ACC112 (cell line): ENCODE measurements around the gene ZBTB7C.
A peak's percentile ranks its signal among the peaks of the same experiment; 100 is the strongest.

Experiments used
- H2AFZ ChIP-seq: fragments of 200-600 bp; sonication (generic); one replicate; pipeline ENCODE4 v1.6.0; 2017; ENCODE audit warnings: antibody characterized with exemption, low read length; ENCODE audit not compliant: unreplicated experiment
- H3K27ac ChIP-seq: fragments of 200-600 bp; sonication (generic); 2 replicates; pipeline ENCODE4 v1.5.1; 2014; ENCODE audit warnings: low read depth, mild to moderate bottlenecking, antibody characterized with exemption, low read length, moderate library complexity
- H3K27me3 ChIP-seq: fragments of 200-600 bp; sonication (generic); 2 replicates; pipeline ENCODE4 v1.6.1; 2014; ENCODE audit warnings: mild to moderate bottlenecking, antibody characterized with exemption, low read length, moderate library complexity, mixed read lengths; ENCODE audit not compliant: insufficient read depth
- H3K36me3 ChIP-seq: fragments of 200-600 bp; sonication (generic); 2 replicates; pipeline ENCODE4 v1.6.1; 2016; ENCODE audit warnings: mild to moderate bottlenecking, antibody characterized with exemption, low read length, moderate library complexity, mixed read lengths; ENCODE audit not compliant: insufficient read depth
- H3K4me1 ChIP-seq: fragments of 200-600 bp; sonication (generic); one replicate; pipeline ENCODE4 v1.6.1; 2016; ENCODE audit warnings: low read length, mixed read lengths; ENCODE audit not compliant: insufficient read depth, unreplicated experiment, control insufficient read depth
- H3K4me3 ChIP-seq: fragments of 200-600 bp; sonication (generic); 2 replicates; pipeline ENCODE4 v1.5.1; 2014; ENCODE audit warnings: mild to moderate bottlenecking, low read depth, low read length
- H3K79me2 ChIP-seq: fragments of 200-600 bp; sonication (generic); one replicate; pipeline ENCODE4 v1.6.0; 2016; ENCODE audit warnings: low read length; ENCODE audit not compliant: control insufficient read depth, unreplicated experiment, insufficient read depth

Gene ZBTB7C

DNA sequence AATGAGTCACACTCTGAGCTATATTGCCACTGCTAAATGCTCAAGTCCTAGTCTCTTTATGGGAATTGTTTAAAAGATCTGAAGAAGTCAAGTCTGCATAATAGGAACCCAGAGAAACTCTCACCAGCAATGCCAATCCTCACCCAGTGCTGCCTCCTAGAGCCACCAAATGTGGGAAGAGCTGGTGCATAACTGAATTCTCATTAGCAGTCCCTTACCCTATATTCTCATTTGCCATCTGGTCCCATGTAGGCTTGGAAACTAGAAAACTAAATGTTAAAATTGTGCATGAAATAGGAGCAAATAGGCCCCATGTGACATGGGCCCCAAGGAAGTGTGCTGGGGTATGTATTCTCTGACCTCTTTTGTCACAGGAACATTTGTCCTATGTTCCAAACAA is 254.4 kb downstream of the ZBTB7C start:
- Histone ChIP-seq H3K36me3 (no peaks in the 10 kb centered on the region), H3K27me3 (no peaks in the 10 kb centered on the region), H3K79me2 (no peaks in the 10 kb centered on the region), H3K4me3 (no peak overlapping the region), H3K4me1 (peaks cover 34% of the 10 kb centered on the region), H3K27ac (no peak overlapping the region), H2AFZ (no peak overlapping the region)

DNA sequence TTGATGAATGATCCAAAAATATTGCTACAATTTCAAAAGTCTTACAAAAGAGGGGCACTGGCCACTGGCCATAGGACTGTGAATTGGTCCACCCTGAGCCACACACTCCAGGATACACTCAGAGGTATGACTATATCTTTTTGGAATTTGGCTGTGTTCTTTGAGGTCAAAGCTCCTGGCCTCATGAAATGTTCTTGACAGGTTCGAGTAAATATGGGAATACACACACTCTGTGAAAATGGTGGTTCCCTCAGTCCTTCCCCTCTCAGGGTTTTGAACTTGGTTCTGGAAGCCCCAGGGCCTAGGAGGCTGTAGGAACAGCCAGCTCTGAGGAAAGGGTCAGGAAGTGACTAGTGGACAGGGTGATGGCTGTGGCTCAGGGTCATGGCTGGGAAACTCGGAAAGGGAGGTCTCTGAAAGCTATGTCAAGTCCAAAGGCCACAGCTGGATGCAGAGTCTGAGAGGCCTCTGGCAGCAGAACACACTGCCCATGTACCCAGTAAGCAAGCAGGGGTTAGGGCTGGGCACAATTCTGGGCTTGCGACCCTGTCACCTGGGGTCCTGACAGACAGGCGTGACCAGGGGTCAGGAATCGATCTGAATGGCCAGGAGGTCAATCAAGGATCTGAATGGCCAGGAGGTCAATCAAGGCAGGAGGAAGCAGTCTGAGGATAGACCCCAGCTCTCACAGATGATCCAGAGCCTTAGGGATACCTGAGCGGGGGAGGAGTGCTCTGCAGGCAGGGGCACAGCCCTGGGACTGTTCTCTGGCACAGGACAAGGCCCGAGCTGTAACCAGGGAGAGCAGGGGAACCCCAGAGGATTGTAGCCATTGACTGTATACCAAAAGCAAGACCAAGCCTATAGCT is 255.3 kb downstream of the ZBTB7C start:
- no peak overlapping the region for H2AFZ ChIP-seq
- peak overlapping the region; percentile 60 for H3K27ac ChIP-seq
- H3K27me3 ChIP-seq, result no peaks in the 10 kb centered on the region
- H3K4me1 ChIP-seq, result peaks cover 34% of the 10 kb centered on the region
- no peak overlapping the region for H3K4me3 ChIP-seq
- no peaks in the 10 kb centered on the region for H3K79me2 ChIP-seq
- no peaks in the 10 kb centered on the region for H3K36me3 ChIP-seq

- H3K79me2 ChIP-seq, result no peaks in the 10 kb centered on the region
- H2AFZ ChIP-seq, result no peak overlapping the region
- no peaks in the 10 kb centered on the region for H3K36me3 ChIP-seq
- H3K27me3 ChIP-seq, result no peaks in the 10 kb centered on the region
- H3K27ac ChIP-seq, result peak overlapping the region; percentile 51; the same call in 1 of the 2 replicates
- H3K4me1 ChIP-seq, result peaks cover 34% of the 10 kb centered on the region
- H3K4me3 ChIP-seq, result no peak overlapping the region
Observed at GRCh38 chr18:48152549-48152948, 256.6 kb downstream of the ZBTB7C start.

GRCh38 chr18:48151421-48152065 is 257.6 kb downstream of the ZBTB7C start:
- Histone ChIP-seq H3K4me1 (peaks cover 34% of the 10 kb centered on the region), H3K36me3 (no peaks in the 10 kb centered on the region), H3K4me3 (no peak overlapping the region), H2AFZ (no peak overlapping the region), H3K79me2 (no peaks in the 10 kb centered on the region), H3K27ac (no peak overlapping the region), H3K27me3 (0 out of 2 replicates have a peak, but pooled peaks cover 2% of the 10 kb centered on the region)

DNA sequence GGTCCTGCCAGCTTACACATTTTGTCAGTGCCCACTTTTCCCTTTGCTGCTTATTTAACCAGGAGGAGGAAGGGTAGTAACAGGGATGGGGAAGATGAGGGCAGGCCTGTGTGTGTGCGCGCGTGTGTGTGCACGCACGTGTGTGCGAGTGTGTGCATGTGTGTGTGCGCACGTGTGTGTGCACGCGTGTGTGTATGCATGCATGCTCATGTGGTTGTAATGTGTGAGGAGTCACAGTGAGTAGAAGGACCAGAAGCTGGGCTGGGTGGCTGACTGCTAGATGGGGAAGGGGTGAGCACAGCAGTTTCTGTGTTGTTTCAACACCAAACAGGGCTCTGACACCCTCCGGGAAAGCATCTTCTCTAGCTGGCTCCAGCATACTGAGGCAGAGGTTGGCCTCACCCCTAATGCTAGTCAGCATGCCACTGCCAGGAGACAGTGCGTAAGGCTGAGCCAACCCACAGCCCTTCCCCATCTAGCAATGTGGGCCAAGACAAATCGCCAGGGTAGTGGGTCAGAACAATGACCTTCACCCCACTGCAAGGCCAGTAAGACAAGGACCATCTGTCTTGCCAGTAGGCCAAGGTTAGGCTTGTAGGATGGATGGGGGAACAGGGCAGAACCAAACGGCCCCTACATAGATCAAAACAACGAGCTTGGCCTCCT is 260.0 kb downstream of the ZBTB7C start:
- H3K79me2 ChIP-seq, result no peaks in the 10 kb centered on the region
- peaks cover 18% of the 10 kb centered on the region for H3K27me3 ChIP-seq
- no peak overlapping the region for H2AFZ ChIP-seq
- H3K36me3 ChIP-seq, result no peaks in the 10 kb centered on the region
- peaks cover 26% of the 10 kb centered on the region for H3K4me1 ChIP-seq
- H3K27ac ChIP-seq, result no peak overlapping the region
- H3K4me3 ChIP-seq, result no peak overlapping the region

DNA sequence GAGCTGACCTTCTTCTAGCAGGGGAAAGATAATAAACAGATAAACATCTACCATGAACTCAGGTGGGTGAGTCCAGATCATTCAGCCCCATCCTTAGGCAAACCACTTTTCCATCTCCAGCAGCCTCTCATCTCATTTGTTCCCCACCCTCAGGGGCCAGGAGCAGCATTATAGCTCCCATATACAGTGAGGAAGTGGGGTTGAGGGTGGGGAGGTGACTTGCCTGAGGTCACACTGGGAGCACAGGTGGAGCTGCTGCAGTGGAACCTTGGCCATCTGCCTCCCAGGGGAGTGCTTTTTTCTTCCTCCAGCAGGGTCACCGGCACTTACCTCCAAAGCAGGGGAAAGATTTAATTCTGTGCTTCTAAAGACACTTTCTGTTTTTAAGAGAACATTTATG is 266.2 kb downstream of the ZBTB7C start:
- Histone ChIP-seq H3K79me2 (no peaks in the 10 kb centered on the region), H3K36me3 (no peaks in the 10 kb centered on the region), H3K4me3 (no peak overlapping the region), H2AFZ (no peak overlapping the region), H3K27me3 (peaks cover 51% of the 10 kb centered on the region), H3K27ac (no peak overlapping the region), H3K4me1 (no peaks in the 10 kb centered on the region)

DNA sequence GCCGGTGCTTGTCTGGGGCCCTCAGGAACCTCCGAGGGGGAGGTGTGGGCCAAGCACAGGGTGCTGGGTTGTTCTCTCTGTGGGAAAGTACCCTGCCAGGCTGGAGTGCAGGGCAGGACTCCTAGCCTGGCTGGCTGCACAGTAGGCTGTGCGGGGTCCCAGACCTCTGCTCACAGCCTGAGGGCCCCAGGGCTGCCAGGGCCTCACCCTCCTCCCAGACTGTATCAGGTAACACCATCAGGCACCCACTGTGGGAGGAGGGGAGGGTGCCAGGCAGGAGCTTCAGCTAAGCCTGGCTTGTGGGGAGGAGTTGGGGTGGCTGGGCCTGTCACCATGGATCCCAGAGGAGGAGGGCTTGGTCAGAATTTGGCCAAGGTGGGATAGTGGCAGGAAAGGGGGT is 266.8 kb downstream of the ZBTB7C start:
- Histone ChIP-seq H3K27me3 (peaks cover 58% of the 10 kb centered on the region), H3K79me2 (no peaks in the 10 kb centered on the region), H3K4me1 (no peaks in the 10 kb centered on the region), H3K36me3 (no peaks in the 10 kb centered on the region), H3K27ac (no peak overlapping the region), H2AFZ (no peak overlapping the region), H3K4me3 (no peak overlapping the region)

- Histone ChIP-seq H3K79me2 (no peaks in the 10 kb centered on the region), H3K36me3 (no peaks in the 10 kb centered on the region), H3K4me3 (no peak overlapping the region), H3K4me1 (no peaks in the 10 kb centered on the region), H3K27ac (no peak overlapping the region), H2AFZ (no peak overlapping the region), H3K27me3 (peaks cover 69% of the 10 kb centered on the region)
Observed at GRCh38 chr18:48140731-48141130, 268.5 kb downstream of the ZBTB7C start.

DNA sequence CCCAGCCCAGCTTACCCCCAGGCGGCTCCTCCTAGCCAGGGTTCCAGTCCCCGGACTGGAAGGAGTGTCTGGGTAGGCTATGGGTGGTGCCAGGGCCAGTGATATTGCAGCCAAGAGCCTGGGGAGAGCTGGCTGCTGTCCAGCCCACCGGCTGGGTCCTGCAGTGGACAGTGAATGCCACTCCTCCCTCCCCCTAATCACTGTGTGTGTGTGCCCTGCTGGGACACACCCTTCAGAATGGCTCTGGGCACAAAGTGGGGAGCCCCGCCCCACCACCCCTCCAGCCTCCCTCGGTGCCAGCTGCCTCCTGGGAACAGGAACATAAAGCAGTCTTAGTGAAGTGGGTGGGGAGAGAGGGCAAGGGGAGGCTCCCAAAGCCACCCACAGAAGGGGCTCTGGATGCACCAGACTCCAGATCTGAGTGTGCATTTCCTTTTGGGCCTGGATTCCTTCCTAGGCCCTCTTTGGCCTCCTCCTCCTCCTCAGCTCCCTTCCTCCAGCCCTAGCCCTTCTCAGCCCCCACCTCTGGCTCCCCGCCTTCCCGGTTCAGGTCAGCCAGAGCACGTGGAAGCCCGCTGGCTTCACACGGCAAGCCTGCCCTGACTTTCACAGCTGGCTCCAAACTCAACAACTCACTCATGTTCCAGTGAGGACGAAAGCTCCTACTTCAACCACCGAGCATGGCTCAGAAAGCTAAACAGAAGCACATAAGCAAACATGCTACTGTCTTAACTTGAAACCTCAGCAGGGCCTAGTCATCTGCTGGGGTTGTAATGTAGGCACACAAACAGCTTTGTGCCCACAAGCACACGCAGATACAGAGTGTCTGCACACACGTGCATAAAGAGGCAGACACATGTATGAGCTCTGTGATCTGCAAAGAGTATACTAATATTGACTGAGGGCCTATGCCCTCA is 269.5 kb downstream of the ZBTB7C start:
- Histone ChIP-seq H3K27ac (no peak overlapping the region), H2AFZ (no peak overlapping the region), H3K27me3 (peaks cover 70% of the 10 kb centered on the region), H3K4me3 (no peak overlapping the region), H3K36me3 (no peaks in the 10 kb centered on the region), H3K4me1 (no peaks in the 10 kb centered on the region), H3K79me2 (no peaks in the 10 kb centered on the region)
